Inflammatory macrophage treated with lipopolysaccharide for 1 hour (primary cell): ENCODE measurements around the gene MEG3.
"Not testable (repeated sequence)": the region's sequence is repeated elsewhere in the genome, so short reads cannot be mapped to it uniquely, and the experiment has no call there.

Experiments used
- DNase-seq, 2 donors: peaks; one replicate each; pipeline ENCODE4 v3.0.0-alpha.2; 2020 to 2022

Gene MEG3

GRCh38 chr14:100789460-100790417 is 36.2 kb upstream of the MEG3 start:
- DNase-seq, result no peak

GRCh38 chr14:100790502-100791347 is 35.2 kb upstream of the MEG3 start:
- no peak for DNase-seq

GRCh38 chr14:100791348-100791735 is 34.6 kb upstream of the MEG3 start:
- DNase-seq, result no peak

GRCh38 chr14:100791995-100792394 is 33.9 kb upstream of the MEG3 start:
- no peak for DNase-seq

GRCh38 chr14:100796946-100797345 is 29.0 kb upstream of the MEG3 start:
- no peak for DNase-seq

GRCh38 chr14:100800041-100800440 is 25.9 kb upstream of the MEG3 start:
- no peak for DNase-seq

- not testable (repeated sequence) for DNase-seq
Measured at GRCh38 chr14:100801433-100801832, 24.5 kb upstream of the MEG3 start.

GRCh38 chr14:100802179-100802578 is 23.7 kb upstream of the MEG3 start:
- DNase-seq, result no peak

GRCh38 chr14:100802766-100803165 is 23.2 kb upstream of the MEG3 start:
- no peak for DNase-seq

GRCh38 chr14:100803226-100803625 is 22.7 kb upstream of the MEG3 start:
- DNase-seq, result no peak

- DNase-seq, result no peak
Measured at GRCh38 chr14:100803676-100804075, 22.2 kb upstream of the MEG3 start.

GRCh38 chr14:100804138-100804537 is 21.8 kb upstream of the MEG3 start:
- no peak for DNase-seq

- DNase-seq, result no peak
Measured at GRCh38 chr14:100804558-100805309, 21.2 kb upstream of the MEG3 start.

- DNase-seq, result no peak
Measured at GRCh38 chr14:100806386-100806785, 19.5 kb upstream of the MEG3 start.

GRCh38 chr14:100807496-100807895 is 18.4 kb upstream of the MEG3 start:
- DNase-seq, result no peak

- DNase-seq, result no peak
Measured at GRCh38 chr14:100807979-100808734, 17.8 kb upstream of the MEG3 start.

GRCh38 chr14:100810435-100810834 is 15.5 kb upstream of the MEG3 start:
- DNase-seq, result no peak

- DNase-seq, result no peak
Measured at GRCh38 chr14:100810861-100811461, 15.0 kb upstream of the MEG3 start.

GRCh38 chr14:100813291-100813690 is 12.6 kb upstream of the MEG3 start:
- no peak for DNase-seq

- DNase-seq, result no peak
Measured at GRCh38 chr14:100815478-100816285, 10.2 kb upstream of the MEG3 start.
